Duodenal mucosa (tissue), 2 donors: ENCODE results near the gene TMEM101.
"Not testable (repeated sequence)": the region's sequence is repeated elsewhere in the genome, so short reads cannot be mapped to it uniquely, and the experiment has no call there.

ENCODE experiments used
- H3K27ac ChIP-seq: one replicate; pipeline ENCODE4 v1.7.0; 2013; ENCODE audit warnings: low read depth, low read length
- H3K27me3 ChIP-seq, 2 donors: one replicate each; pipeline ENCODE4 v1.7.0; 2013; ENCODE audit warnings: low read length in 2 of 2, control low read depth in 1 of 2; ENCODE audit not compliant: insufficient read depth in 2 of 2, control insufficient read depth in 1 of 2
- H3K36me3 ChIP-seq, 2 donors: one replicate each; pipeline ENCODE4 v1.7.0; 2013; ENCODE audit warnings: low read length in 2 of 2, control low read depth in 1 of 2; ENCODE audit not compliant: insufficient read depth in 2 of 2, control insufficient read depth in 1 of 2
- H3K4me1 ChIP-seq, 2 donors: one replicate each; pipeline ENCODE4 v1.7.0; 2013; ENCODE audit warnings: low read length in 2 of 2, control low read depth in 1 of 2; ENCODE audit not compliant: insufficient read depth in 2 of 2, control insufficient read depth in 1 of 2
- H3K4me3 ChIP-seq, 2 donors: one replicate each; pipeline ENCODE4 v1.7.0; 2013; ENCODE audit warnings: low read length in 2 of 2, low read depth in 1 of 2
- H3K9ac ChIP-seq, 2 donors: one replicate each; pipeline ENCODE4 v1.7.0; 2013; ENCODE audit warnings: low read length in 2 of 2, low read depth in 1 of 2
- H3K9me3 ChIP-seq, 2 donors: one replicate each; pipeline ENCODE4 v1.7.0; 2013; ENCODE audit warnings: low read length in 2 of 2, control low read depth in 1 of 2; ENCODE audit not compliant: control insufficient read depth in 1 of 2

TMEM101 gene

DNA sequence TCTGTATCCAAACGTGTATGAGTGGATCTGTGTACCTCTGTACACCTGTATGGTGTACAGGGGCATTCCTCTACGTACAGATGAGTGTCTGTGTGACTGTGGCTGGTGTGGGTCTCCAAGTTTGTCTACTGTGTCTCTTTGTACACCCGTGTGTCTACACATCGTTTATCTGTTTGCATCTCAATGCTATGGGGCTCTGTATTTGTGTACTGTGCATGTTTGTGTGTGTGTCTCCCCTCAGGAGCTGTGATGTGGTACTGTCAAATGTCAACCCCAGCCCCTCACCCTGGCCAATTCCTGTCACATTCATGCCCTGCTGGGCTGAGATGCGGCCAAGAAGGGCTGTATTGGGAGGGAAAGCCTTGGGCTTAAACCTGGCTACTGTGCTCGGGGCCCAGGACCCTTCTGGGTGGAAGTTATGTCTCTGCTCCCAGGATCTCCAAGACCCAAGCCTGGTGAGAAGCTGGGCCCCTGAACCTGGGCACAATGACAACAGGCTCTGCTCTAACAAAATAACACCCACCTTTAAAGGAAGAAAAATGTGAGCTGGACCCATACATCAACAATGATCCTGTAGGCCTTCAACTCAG lies 13.8 kb downstream of the TMEM101 start:
- Histone ChIP-seq H3K9me3 (no peaks in the 10 kb centered on the region), H3K4me1 (peaks cover 0 to 6% of the 10 kb centered on the region in 2 donors), H3K27ac (no peak overlapping the region), H3K36me3 (no peaks in the 10 kb centered on the region), H3K27me3 (peaks cover 3 to 7% of the 10 kb centered on the region in 2 donors), H3K9ac (no peak overlapping the region), H3K4me3 (no peak overlapping the region)

DNA sequence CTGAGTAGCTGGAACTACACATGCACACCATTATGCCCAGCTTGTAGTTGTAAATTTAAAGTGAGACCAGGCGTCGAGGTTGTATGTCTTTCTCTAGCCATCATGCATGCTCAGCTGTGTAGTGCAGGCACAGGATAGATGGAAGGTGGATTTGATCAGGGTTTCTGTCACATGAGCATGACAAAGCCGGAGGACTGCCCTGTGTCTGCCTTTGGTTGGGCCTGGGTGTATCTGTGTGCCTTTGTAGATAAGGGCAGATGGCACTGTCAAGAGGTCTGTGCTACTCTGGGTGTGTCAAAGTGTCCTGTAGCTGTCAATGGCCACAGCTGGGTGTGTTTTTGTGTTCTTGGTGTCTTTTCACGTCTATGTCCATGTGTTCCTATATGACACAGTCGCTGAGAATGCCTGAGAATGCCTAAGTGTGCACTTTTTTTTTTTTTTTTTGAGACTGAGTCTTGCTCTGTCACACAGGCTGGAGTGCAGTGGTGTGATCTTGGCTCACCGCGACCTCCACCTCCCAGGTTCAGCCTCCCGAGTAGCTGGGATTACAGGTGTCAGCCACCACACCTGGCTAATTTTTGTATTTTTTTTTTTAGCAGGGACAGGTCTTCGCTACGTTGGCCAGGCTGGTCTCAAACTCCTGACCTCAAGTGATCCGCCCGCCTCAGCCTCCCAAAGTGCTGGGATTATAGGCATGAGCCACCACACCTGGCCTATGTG lies 14.5 kb downstream of the TMEM101 start:
- Histone ChIP-seq H3K9me3 (no peaks in the 10 kb centered on the region), H3K27me3 (peaks cover 4 to 7% of the 10 kb centered on the region in 2 donors), H3K27ac (no peak overlapping the region)

GRCh38 chr17:43999024-43999423 lies 15.7 kb downstream of the TMEM101 start:
- Histone ChIP-seq H3K9me3 (no peaks in the 10 kb centered on the region), H3K4me3 (no peak overlapping the region), H3K27me3 (peaks cover 17 to 18% of the 10 kb centered on the region in 2 donors), H3K4me1 (peaks cover 5 to 6% of the 10 kb centered on the region in 2 donors), H3K36me3 (no peaks in the 10 kb centered on the region), H3K27ac (no peak overlapping the region), H3K9ac (no peak overlapping the region)

More for the DNA sequence above, 14.5 kb downstream of the TMEM101 start:
- Histone ChIP-seq H3K36me3 (no peaks in the 10 kb centered on the region), H3K9ac (no peak overlapping the region), H3K4me1 (peaks cover 0 to 2% of the 10 kb centered on the region in 2 donors), H3K4me3 (no peak overlapping the region)

GRCh38 chr17:43998552-43998951 lies 16.2 kb downstream of the TMEM101 start:
- Histone ChIP-seq H3K4me3 (no peak overlapping the region), H3K36me3 (no peaks in the 10 kb centered on the region), H3K4me1 (peaks cover 5 to 6% of the 10 kb centered on the region in 2 donors), H3K9me3 (no peaks in the 10 kb centered on the region), H3K9ac (no peak overlapping the region), H3K27me3 (peaks cover 18 to 20% of the 10 kb centered on the region in 2 donors), H3K27ac (no peak overlapping the region)

- not testable (repeated sequence) for H3K9me3 ChIP-seq, H3K9ac ChIP-seq, H3K4me1 ChIP-seq, H3K36me3 ChIP-seq, H3K4me3 ChIP-seq, H3K27ac ChIP-seq
- H3K27me3 ChIP-seq = peaks cover 18 to 20% of the 10 kb centered on the region in 2 donors
These were observed 17.6 kb downstream of the TMEM101 start for GRCh38 chr17:43997180-43997579.

GRCh38 chr17:43995150-43995471 lies 19.7 kb downstream of the TMEM101 start:
- Histone ChIP-seq H3K4me3 (no peak overlapping the region), H3K4me1 (peaks cover 5 to 6% of the 10 kb centered on the region in 2 donors), H3K36me3 (no peaks in the 10 kb centered on the region), H3K9me3 (no peaks in the 10 kb centered on the region), H3K9ac (no peak overlapping the region), H3K27ac (no peak overlapping the region), H3K27me3 (peaks cover 18 to 20% of the 10 kb centered on the region in 2 donors)

DNA sequence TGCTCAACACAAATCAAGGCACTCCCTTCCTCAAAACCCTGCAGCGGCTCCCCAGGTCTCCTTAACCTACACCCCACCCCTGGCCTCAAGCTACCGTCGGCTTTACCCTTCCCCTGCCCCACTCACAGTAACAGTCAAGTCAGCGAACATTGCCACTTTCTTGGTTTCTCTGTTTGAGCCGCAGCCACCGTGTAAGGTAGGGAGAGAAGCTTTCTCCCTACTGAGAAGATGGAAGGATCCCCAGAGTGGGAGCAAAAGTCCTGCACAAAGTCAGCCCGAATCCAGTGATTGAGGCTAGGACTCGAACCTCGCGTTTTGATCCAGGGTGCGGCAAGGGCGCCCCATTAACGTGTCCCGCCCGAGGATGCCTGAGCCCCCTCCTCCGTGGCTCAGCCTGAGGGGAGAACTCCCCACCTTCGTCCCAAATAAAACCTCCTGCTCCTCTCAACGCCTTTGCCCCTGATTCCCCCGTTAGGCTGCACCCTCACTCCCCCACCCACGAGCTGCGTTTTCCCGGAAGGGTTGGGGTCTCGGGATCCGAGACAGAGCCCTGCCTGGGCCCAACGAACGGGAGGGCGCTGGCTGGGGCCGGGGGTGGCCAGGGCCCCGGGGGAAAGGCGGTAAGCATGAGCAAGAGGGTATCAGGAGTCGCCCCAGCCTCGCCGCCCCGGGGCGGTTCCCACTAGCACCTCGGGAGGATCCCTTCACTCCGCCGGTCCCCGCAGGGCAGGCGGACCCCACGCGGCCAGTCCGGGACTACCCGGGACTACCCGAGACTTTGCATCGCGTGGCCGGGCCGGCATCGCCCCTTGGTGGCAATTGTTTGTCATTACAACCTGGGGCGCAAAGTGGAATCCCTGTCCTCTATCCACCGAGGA lies 20.3 kb downstream of the TMEM101 start:
- H3K4me1 ChIP-seq = peaks cover 5 to 6% of the 10 kb centered on the region in 2 donors
- H3K36me3 ChIP-seq = no peaks in the 10 kb centered on the region
- H3K27me3 ChIP-seq = peaks cover 18 to 20% of the 10 kb centered on the region in 2 donors
- no peak overlapping the region for H3K9ac ChIP-seq
- no peak overlapping the region for H3K27ac ChIP-seq
- peak overlapping the region in 1 of 2 donors; percentile 49 for H3K4me3 ChIP-seq
- no peaks in the 10 kb centered on the region for H3K9me3 ChIP-seq

GRCh38 chr17:43992641-43993040 lies 22.1 kb downstream of the TMEM101 start:
- Histone ChIP-seq H3K27ac (no peak overlapping the region), H3K4me3 (no peak overlapping the region), H3K4me1 (peaks cover 5 to 6% of the 10 kb centered on the region in 2 donors), H3K36me3 (no peaks in the 10 kb centered on the region), H3K27me3 (peaks cover 20 to 23% of the 10 kb centered on the region in 2 donors), H3K9me3 (no peaks in the 10 kb centered on the region), H3K9ac (no peak overlapping the region)

DNA sequence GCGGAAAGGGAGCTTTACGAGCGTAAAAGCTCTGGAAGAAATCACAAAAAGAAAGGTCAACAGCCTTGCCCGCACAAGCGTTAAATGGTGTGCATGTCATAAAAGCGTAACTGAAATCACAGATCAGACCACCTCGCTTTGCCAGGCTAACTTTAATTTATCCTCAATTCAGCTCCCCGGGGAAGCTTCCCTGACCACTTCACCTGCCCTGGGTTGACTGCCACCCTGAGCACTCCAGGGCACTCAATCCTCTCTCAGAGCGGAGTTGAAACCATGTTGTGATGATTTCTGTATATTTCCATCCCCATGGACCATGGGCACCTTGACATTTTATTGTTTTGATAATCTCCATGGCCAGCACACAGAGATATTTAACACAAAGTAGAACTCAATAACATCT lies 26.5 kb downstream of the TMEM101 start:
- no peaks in the 10 kb centered on the region for H3K9me3 ChIP-seq
- H3K27ac ChIP-seq = no peak overlapping the region
- H3K27me3 ChIP-seq = peaks cover 15 to 17% of the 10 kb centered on the region in 2 donors
- no peaks in the 10 kb centered on the region for H3K36me3 ChIP-seq
- no peak overlapping the region for H3K4me3 ChIP-seq
- H3K9ac ChIP-seq = no peak overlapping the region
- H3K4me1 ChIP-seq = peaks cover 4 to 10% of the 10 kb centered on the region in 2 donors
